ENCODE measurements around the gene CIAO3.
"Not testable (repeated sequence)": the region's sequence is repeated elsewhere in the genome, so short reads cannot be mapped to it uniquely, and the experiment has no call there.

Gene CIAO3

DNA sequence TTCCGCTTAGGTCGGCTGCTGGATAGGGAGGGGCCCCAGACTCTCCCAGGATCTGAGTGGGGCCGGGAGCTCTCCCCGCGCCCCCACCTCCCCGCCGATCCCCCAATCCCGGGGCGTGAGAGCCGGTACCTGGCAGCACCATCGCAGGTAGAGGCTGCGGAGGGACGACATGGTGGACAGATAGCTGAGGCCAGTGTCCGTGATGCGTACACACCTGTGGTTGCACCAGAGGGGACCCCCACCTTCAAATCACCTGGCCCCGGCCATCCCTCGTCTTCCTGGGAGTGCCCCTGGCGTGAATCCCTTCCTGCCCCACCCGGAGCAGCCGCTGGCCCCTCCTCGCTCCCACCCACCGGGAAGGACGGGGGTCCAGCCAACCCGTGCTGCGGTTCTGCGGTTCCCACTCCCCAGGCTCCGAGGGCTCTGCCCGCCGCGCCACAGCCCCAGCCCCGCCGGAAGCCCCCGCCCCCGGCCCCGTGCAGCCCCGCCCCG lies 45.9 kb downstream of the CIAO3 start:
- DNase-seq (ENCODE audit: low read depth in 4 of 4, low spot score in 1 of 4): no peak

DNA sequence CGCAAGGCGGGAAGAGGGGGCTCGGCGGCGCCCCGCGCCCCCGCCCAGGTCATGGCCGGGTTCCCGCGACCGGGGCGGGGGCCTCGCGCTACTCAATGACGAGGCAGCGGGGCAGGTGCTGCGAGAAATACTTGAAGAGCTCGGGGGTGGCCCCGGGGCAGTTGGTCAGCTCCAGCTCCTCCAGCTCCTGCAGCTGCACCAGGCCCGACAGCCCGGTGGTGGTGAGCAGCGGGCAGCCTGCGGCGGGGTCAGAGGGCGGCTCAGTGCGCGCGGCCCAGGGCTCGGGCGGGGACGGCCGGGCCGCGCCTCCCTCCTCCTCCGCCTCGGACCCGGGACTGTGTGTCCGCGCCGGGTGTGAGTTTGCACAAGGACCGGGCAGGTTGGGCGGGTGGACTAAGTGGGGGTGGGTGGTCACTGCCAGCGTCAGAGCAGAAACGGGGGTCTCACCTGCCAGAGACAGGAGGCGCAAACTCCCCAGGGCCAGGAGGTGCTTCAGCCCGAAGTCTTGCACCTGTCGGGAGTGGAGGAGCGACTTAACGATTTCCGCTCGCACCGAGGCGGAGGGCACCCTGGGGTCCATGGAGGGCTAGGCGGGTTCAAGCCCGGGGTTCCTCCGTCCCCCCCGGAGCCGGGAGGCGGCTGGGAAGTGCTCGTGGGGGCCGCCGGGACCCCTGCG lies 46.5 kb downstream of the CIAO3 start:
- DNase-seq (ENCODE audit: low read depth in 4 of 4, low spot score in 1 of 4): no peak

DNA sequence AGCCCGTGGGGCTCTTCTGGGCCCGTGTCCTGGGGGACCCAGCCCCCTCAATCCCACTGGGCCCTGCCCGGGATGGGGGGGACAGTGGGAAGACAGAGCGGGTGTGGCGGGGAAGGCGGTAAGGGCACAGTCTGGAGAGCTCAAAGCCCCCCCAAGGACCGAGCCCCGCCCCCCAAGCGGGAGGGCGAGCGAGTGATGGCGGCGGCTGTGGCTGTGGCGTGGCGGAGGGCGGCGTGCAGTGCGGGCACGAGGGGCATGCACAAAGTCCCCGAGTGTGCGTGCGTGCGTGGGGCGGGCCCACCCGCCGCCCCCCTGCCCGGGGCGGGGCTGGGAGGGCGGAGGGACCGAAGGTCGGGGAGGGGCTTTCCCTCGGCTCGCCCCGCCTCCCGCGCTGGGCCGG lies 47.0 kb downstream of the CIAO3 start:
- DNase-seq (ENCODE audit: low read depth in 4 of 4, low spot score in 1 of 4): no peak

DNA sequence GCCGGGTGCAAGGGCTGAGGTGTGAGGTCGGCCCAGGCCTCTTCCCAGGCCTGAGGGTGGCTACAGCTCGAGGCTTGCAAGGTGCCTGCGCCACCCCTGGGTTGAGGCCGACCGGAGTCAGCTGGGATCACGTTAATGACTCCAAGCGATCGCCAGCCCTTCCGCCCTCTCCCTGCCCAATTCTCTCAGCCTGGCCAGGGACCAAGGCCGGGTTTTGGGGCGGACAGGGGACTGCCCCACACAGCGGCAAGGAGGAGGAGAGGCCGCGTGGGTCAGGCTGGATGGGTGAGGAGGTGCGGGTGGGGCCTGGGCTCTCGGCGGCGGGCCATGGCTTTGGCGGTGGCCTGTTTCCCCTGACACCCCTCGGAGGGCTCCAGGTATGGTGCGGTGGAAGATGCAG lies 47.4 kb downstream of the CIAO3 start:
- DNase-seq (ENCODE audit: low read depth in 4 of 4, low spot score in 1 of 4): no peak

DNA sequence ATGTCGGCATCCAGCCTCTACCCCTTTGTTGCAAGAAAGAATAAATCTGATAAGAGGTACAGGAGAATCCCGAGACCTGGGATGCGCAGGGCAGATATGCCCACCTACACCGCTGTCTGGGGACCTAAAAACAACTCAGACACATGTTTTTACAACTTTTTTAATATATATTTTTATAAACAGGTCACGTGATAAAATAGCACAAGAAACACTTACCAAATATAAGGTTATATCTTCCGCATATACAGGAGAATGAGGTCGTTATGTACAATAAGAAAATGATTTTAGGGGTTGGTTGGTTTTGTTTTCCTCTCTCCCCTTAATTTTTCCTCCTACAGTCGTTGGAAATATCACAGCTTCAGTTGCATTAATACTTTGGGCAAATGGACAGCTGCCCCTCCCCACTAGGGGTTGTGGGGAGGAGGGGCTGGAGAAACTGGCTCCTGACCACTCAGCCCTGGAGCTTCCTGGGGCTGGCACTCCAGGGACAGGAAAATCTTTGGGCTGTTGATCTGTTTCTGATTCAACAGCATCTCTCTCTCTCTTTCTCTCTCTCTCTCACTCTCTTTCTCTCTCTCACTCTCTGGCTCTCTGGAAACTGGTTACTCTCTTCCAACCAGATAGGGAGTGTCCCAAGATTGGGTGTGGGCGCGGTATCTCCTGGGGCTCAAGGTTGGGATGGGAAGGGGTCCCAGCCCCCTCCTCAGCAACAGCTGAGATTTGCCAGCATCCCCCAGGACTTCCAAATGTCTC lies 48.3 kb downstream of the CIAO3 start:
- DNase-seq (ENCODE audit: low read depth in 4 of 4, low spot score in 1 of 4): no peak

GRCh38 chr16:691242-691641 lies 49.6 kb downstream of the CIAO3 start:
- DNase-seq (ENCODE audit: low read depth in 4 of 4, low spot score in 1 of 4): not testable (repeated sequence)

GRCh38 chr16:689175-689897 lies 51.5 kb downstream of the CIAO3 start:
- DNase-seq (ENCODE audit: low read depth in 4 of 4, low spot score in 1 of 4): no peak

DNA sequence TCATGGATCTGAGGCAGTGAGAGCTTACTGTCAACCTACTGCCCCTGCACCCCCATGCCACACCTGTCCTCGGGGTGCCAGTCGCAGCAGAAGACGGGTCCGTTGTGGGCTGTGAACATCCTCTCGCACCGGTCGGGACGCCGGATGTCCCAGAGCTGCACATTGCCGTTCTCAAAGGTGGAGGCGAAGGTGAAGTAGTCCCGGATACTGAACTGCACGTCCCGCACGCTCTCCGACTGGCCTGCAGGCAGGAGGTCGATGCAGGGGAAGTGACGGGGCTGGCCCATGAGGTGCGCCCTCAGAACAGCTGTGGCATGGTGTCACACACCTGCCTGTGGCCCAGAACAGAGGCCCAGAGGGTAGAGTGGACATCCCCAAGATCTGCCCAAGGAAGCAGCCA lies 53.3 kb downstream of the CIAO3 start:
- DNase-seq (ENCODE audit: low read depth in 4 of 4, low spot score in 1 of 4): no peak

DNA sequence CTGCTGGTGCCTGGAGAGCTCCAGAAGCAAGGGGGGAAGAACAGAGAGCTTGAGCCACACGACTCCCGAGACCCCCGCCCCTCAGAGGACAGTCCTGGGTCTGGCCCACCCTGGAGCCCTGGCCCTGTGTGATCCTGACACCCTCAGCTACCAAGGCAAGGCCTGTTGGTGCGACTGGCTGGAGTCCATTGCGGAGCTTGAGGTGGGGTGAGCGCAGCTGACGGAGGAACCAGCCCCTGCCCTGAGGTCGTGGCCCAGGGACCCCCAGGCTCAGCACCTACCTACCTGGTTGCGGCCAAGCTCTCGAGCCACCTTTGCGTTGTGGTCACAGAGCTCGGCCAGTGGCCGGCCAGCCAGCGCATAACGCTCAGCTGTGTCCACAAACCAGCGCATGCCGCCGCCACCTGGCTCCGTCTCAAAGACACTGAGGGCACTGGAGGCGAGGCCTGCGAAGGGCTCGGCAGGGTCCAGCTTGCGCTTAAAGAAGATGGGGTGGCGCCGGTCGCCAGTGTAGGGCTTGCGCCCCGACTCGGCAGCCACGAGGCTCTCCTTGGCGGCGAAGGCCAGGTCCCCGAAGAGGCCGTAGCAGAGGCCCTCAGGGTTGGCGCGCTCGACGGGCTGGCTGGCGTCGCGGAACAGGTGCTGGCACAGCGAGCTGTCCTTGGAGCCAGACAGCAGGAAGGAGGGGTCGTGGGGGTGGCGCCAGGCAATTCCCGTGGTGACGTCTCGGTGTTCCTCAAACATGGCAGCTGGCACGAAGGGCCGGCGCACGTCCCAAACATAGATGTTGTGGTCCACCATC lies 54.1 kb downstream of the CIAO3 start:
- no peak for DNase-seq (ENCODE audit: low read depth in 4 of 4, low spot score in 1 of 4)

DNA sequence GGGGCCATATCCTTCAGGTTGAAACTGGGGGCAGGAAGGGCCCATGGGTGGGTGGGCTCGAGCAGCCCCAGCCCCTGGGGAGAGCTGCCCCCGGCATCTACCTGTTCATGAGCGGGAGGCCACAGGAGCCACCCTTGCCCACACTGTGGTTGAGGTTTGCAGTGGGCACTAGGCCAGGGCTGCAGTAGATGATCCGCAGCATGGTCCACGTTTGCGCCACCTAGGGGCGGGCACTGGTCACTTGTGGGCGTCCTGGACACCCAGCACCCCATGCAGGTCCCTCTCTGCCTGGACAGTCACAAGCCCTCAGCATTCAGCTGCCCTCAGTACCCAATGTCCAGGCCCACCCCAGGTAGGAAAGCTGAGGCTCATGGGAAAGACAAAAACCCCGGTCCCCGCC lies 54.8 kb downstream of the CIAO3 start:
- no peak for DNase-seq (ENCODE audit: low read depth in 4 of 4, low spot score in 1 of 4)

DNA sequence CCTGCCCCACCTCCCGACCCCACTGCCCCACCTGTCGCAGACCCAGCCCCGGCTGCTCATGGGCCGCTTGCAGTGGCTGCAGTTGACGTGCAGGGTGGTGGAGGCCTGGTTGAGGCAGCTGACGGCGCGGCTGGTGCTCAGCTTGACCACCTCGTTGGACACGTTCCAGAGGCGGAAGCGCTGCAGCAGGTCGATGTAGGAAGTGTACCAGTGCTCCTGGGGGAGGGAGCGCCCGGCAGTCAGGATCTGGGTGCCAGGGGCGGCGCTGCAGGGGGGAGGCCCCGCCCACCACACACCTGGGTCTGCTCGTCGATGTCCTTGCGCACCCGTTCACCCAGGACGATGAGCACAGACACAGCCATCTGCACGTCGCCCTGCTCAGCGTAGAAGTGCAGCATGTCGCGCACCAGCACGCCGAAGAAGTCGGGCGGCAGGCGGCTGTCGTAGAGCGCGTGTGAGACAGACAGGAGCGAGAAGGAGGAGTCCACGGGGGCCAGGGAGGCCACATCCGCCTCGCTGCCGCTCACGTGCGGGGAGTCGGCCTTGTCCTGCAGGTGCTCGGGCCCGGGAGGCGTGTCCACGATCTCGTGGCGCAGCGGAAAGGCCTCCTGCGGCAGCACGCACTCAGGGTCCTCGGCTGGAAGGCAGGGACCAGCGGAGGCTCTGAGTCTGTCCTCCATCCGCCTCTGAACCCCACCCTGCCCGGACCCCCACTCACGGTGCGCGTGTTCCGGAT lies 55.7 kb downstream of the CIAO3 start:
- no peak for DNase-seq (ENCODE audit: low read depth in 4 of 4, low spot score in 1 of 4)

DNA sequence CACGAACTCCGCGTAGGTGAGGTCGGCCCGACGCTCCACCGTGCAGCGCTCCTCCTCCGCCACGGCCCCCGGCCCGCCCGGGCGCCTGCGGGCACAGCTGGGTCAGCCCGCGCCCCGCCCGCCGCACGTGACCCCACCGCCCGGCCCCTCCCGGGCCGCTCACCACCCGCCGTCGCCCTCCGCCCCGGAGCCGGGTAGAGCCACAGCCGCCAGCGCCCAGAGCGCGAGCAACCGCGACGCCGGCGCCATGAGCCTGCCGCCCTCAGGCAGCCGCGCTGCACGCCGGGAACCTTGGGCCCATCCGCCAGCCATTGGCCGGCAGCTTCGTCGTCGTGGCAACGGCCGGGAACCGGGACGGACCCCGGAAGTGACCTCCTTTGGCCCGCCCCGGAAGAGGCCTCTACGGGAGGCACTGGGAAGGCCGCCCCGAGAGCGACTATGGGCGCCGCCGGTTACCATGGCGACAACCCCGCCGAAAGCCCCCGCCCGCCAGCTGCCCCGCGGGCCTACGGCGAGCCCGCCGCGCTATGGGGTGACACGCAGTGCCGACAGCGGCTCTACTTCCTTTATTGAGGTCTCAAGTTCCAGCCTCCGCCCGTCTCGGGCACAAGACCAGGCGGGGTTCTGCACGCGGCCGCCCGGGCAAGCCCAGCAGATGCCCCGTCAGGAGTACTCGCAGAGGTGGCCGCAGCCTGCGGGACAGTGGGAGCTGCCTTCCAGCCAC lies 56.6 kb downstream of the CIAO3 start, which contains the start of gene JMJD8:
Gene JMJD8, minus strand, starts transcription at position 264 of the 724 bp plus-strand sequence. Its CDS starts 15 bp downstream, at position 249.
- peak; percentile 90 to 98 (median 96) for DNase-seq (ENCODE audit: low read depth in 4 of 4, low spot score in 1 of 4)

GRCh38 chr16:683396-684070 lies 57.3 kb downstream of the CIAO3 start:
- no peak for DNase-seq (ENCODE audit: low read depth in 4 of 4, low spot score in 1 of 4)

DNA sequence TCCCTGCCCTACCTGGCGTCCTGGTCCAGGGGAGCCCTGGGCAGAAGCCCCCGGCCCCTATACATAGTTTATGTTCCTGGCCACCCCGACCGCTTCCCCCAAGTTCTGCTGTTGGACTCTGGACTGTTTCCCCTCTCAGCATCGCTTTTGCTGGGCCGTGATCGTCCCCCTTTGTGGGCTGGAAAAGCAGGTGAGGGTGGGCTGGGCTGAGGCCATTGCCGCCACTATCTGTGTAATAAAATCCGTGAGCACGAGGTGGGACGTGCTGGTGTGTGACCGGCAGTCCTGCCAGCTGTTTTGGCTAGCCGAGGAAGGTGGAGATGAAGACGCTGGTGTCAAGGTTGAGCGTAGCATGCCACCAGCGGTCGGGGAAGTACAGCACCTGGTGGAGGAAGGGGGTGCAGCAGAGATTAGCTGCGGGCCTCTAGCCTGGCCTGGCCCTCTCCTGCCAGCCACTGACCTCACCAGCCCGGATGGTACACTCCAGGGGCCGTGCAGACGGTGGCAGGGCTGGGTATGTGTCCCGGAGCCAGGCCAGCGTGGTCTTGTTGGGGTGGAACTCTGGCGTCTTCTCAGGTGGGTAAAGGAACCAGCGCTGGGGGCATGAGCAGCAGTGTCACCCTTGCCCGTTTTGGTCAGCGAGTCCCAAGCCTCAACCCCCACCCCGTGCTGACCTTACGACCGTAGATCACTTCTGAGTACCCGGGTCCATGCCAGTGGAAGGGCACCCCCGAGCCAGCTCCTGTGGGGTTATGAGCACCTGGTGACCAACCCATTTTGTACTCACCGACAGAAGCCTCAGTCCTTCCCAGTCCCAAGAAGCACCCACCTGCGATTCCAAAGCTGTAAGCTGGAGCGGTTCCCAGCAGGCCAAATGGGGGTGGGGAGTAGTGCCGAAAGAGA lies 58.1 kb downstream of the CIAO3 start:
- no peak for DNase-seq (ENCODE audit: low read depth in 4 of 4, low spot score in 1 of 4)

DNA sequence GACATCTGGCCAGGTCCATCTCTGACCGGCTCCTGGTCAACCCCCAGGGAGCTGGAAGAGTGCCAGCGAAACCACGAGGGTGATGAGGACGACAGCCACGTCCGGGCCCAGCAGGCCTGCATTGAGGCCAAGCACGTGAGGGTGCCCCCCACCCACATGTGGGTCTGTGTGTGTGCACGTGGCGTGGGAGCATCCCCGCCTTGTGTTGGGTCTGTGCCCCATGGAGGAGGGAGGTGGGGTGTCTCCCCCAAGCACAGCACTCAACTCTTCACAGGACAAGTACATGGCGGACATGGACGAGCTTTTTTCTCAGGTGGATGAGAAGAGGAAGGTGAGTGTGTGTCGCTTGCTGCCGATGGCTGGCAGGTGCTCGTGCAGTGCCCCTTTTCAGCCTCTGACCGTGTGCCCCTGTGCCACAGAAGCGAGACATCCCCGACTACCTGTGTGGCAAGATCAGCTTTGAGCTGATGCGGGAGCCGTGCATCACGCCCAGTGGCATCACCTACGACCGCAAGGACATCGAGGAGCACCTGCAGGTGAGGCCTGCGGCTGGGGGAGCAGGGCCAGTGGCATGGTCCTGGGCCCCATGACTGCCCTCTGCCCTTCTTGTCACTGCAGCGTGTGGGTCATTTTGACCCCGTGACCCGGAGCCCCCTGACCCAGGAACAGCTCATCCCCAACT lies 58.9 kb downstream of the CIAO3 start:
- DNase-seq (ENCODE audit: low read depth in 4 of 4, low spot score in 1 of 4): no peak

GRCh38 chr16:680967-681745 lies 59.6 kb downstream of the CIAO3 start:
- DNase-seq (ENCODE audit: low read depth in 4 of 4, low spot score in 1 of 4): no peak

DNA sequence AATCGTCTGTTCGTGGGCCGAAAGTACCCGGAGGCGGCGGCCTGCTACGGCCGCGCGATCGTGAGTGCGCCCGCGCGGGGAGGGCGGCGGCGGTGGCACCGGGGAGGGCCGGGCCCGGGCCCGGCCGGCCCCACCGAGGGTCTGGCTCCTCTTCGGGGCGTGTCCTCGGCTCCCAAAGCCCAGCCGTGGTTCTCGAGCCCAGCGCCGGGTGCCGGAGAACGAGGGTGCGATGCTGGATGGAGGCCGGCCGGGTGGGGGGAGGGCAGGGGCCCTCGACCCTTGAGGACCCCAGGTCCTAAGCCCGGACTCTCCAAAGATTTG lies 60.2 kb downstream of the CIAO3 start:
- DNase-seq (ENCODE audit: low read depth in 4 of 4, low spot score in 1 of 4): no peak

All from stimulated activated CD4-positive, alpha-beta T cell treated with anti-CD3 and anti-CD28 coated beads, Interleukin-1b, Interleukin-23, amount 100 ng/mL, for 24 hours (primary cell).